ENCODE results near the gene MELTF. TPM values are rescaled to one million over a fixed set of nuclear protein-coding genes. Genes with fewer than 3 reads are reported as not detected.

The MELTF gene
- total RNA-seq, 5 donors from 2014 or later (not counting 1 experiment from before 2014, with no cell fraction given) = 1.2 to 2.6 (median 1.6) TPM

DNA sequence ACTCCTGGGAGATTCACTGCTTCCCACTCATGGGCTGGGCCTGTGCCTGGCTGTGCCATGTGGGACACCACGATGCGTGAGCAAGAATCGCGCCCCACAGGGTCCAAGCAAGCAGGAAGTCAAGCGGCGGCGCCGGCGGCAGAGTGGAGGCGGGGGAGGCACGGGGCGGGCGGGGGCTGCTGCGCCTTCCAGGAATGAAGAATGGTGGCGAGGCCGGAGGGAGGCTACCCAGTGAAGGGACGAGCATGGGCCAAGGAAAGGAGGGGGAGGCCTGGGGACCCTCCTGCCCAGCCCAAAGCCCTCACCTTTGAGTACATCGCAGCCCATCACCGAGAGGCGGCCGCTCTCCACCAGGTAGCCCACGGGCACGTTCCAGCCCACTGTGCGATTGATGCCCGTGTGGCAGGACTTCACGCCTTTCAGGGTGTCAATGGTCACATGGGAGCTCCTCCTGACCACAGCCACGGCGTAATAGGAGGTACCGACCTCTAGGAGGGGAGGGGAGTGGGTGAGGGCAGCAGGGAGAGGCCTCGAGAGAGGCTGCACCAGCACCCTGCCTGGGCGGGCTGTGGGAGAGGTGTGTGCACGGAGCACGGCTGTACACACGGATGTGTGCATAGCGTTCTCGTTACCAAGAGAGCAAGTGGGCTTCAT lies 5.5 kb downstream of the MELTF start:
- Mint-ChIP-seq H3K27ac (no peak overlapping the region), H3K4me1 (peaks cover 8 to 18% (median 15%) of the 10 kb centered on the region in 3 donors), H3K27me3 (peaks cover 4 to 6% of the 10 kb centered on the region in 2 donors), H3K4me3 (peak overlapping the region in 2 of 3 donors; percentile 26 to 37), H3K9me3 (no peaks in the 10 kb centered on the region), H3K36me3 (no peaks in the 10 kb centered on the region)
- Histone ChIP-seq H3K27ac (ENCODE audit: low read length) (no peak overlapping the region), H3K9me3 (no peaks in the 10 kb centered on the region), H3K4me3 (ENCODE audit: control insufficient read depth in 1 of 2, extremely low read depth in 1 of 2, low read length in 1 of 2) (peak overlapping the region in 1 of 2 donors; percentile 42), H3K4me1 (ENCODE audit: control insufficient read depth in 1 of 2, extremely low read depth in 1 of 2, insufficient read depth in 2 of 2, low read length in 2 of 2) (peaks cover 3 to 28% of the 10 kb centered on the region in 2 experiments), H3K36me3 (ENCODE audit: control insufficient read depth in 2 of 2, extremely low read depth in 1 of 2, insufficient read depth in 1 of 2, low read length in 1 of 2) (no peaks in the 10 kb centered on the region), H3K27me3 (replicated peaks in 1 of 2; ENCODE audit: control insufficient read depth in 2 of 2, extremely low read depth in 1 of 2, insufficient read depth in 2 of 2, low read length in 1 of 2) (peaks cover 0 to 41% of the 10 kb centered on the region in 2 experiments)
- POLR2A ChIA-PET = no interaction called here
- CTCF ChIA-PET = no interaction called here
- ATAC-seq (replicated peaks in 1 of 4) = peak in 1 of 4 experiments; percentile 14
- no peak for DNase-seq
- WGBS (ENCODE audit: insufficient coverage) = 91% methylated on average over 18 of the region's 36 CpGs

GRCh38 chr3:197023241-197023997 lies 6.2 kb downstream of the MELTF start:
- ChIA-PET POLR2A (interaction anchor here in 1 of 2 donors (0.6 kb wide), 1 partner anchor 11 kb away, joined by 6 read pairs; no protein-coding TSS in a partner anchor), CTCF (no interaction called here)
- Histone ChIP-seq H3K9me3 (no peaks in the 10 kb centered on the region), H3K4me1 (ENCODE audit: control insufficient read depth in 1 of 2, extremely low read depth in 1 of 2, insufficient read depth in 2 of 2, low read length in 2 of 2) (peaks cover 3 to 21% of the 10 kb centered on the region in 2 experiments), H3K27me3 (replicated peaks in 1 of 2; ENCODE audit: control insufficient read depth in 2 of 2, extremely low read depth in 1 of 2, insufficient read depth in 2 of 2, low read length in 1 of 2) (peaks cover 0 to 39% of the 10 kb centered on the region in 2 experiments), H3K27ac (ENCODE audit: low read length) (no peak overlapping the region), H3K4me3 (ENCODE audit: control insufficient read depth in 1 of 2, extremely low read depth in 1 of 2, low read length in 1 of 2) (peak overlapping the region in 1 of 2 donors; percentile 42), H3K36me3 (ENCODE audit: control insufficient read depth in 2 of 2, extremely low read depth in 1 of 2, insufficient read depth in 1 of 2, low read length in 1 of 2) (no peaks in the 10 kb centered on the region)
- H3K27ac Mint-ChIP-seq = no peak overlapping the region
- peaks cover 8 to 16% (median 12%) of the 10 kb centered on the region in 3 donors for H3K4me1 Mint-ChIP-seq
- DNase-seq (peak in 1 of 35 experiments; percentile 22), ATAC-seq (replicated peaks in 1 of 4) (peak in 2 of 4 experiments; percentile 40 to 46)
- WGBS (ENCODE audit: insufficient coverage) = 60% methylated on average over 14 of the region's 27 CpGs
- H3K9me3 Mint-ChIP-seq = no peaks in the 10 kb centered on the region
- peak overlapping the region in 2 of 3 donors; percentile 26 to 37 for H3K4me3 Mint-ChIP-seq
- H3K36me3 Mint-ChIP-seq = no peaks in the 10 kb centered on the region
- H3K27me3 Mint-ChIP-seq = peaks cover 4 to 6% of the 10 kb centered on the region in 2 donors

DNA sequence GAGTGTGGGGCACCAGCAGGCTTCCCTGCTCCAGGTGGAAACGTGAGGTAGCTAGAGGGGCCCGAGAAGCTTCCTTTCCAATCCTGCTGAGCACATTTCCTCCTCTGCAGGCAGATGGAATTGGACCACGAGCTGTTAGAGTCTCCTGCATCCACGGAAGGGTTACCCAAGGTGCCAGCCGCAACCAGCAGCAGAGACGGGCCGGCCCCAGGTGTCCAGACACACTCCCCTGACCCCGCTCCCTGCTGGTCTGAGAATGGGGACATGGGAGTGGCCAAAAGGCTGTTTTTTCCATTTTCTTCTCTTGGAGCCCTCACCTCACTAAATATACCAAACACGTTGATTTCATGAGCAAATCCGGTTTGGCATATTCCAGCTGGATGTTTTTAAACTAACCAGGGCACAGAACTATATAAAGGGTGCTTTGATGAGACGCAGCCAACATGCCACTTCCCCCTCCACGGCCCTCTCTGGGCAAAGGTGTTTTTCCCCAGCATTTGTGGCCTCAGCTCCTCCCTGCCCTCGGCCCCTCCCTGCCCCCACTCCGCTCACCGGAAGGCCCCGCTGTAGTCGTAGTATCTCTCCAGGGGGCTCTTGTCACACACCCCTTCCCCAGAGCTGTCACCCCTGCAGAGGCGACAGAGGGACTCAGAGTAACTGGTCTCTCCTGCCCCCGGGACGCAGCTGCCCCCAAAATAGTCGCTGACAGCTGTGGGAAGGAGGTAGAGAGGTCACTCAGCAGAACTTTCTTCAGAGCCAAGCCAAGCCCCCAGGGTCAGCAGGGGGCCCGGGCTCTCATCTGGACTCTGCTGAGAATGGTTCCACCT lies 7.0 kb downstream of the MELTF start:
- CTCF ChIA-PET = no interaction called here
- no peak overlapping the region for H3K27ac Mint-ChIP-seq
- 35% methylated on average over 10 of the region's 22 CpGs for WGBS (ENCODE audit: insufficient coverage)
- H3K4me1 ChIP-seq (ENCODE audit: control insufficient read depth in 1 of 2, extremely low read depth in 1 of 2, insufficient read depth in 2 of 2, low read length in 2 of 2) = peaks cover 3 to 20% of the 10 kb centered on the region in 2 experiments
- ATAC-seq (replicated peaks in 1 of 4) (peak in 1 of 4 experiments; percentile 18), DNase-seq (peak in 1 of 35 experiments; percentile 22)
- H3K36me3 Mint-ChIP-seq = no peaks in the 10 kb centered on the region
- H3K9me3 Mint-ChIP-seq = no peaks in the 10 kb centered on the region
- H3K4me1 Mint-ChIP-seq = peaks cover 8 to 16% (median 10%) of the 10 kb centered on the region in 3 donors
- H3K27ac ChIP-seq (ENCODE audit: low read length) = no peak overlapping the region
- peaks cover 0 to 35% of the 10 kb centered on the region in 2 experiments for H3K27me3 ChIP-seq (replicated peaks in 1 of 2; ENCODE audit: control insufficient read depth in 2 of 2, extremely low read depth in 1 of 2, insufficient read depth in 2 of 2, low read length in 1 of 2)
- POLR2A ChIA-PET = interaction anchor here in 1 of 2 donors (0.6 kb wide), 1 partner anchor 12 kb away, joined by 6 read pairs; no protein-coding TSS in a partner anchor
- no peaks in the 10 kb centered on the region for H3K9me3 ChIP-seq
- H3K27me3 Mint-ChIP-seq = peaks cover 4 to 6% of the 10 kb centered on the region in 2 donors
- H3K4me3 ChIP-seq (ENCODE audit: control insufficient read depth in 1 of 2, extremely low read depth in 1 of 2, low read length in 1 of 2) = no peak overlapping the region
- peak overlapping the region in 1 of 3 donors; percentile 26 for H3K4me3 Mint-ChIP-seq
- H3K36me3 ChIP-seq (ENCODE audit: control insufficient read depth in 2 of 2, extremely low read depth in 1 of 2, insufficient read depth in 1 of 2, low read length in 1 of 2) = no peaks in the 10 kb centered on the region

- Mint-ChIP-seq H3K27me3 (peaks cover 4 to 6% of the 10 kb centered on the region in 2 donors), H3K27ac (no peak overlapping the region), H3K9me3 (no peaks in the 10 kb centered on the region), H3K4me1 (peaks cover 8 to 16% (median 10%) of the 10 kb centered on the region in 3 donors), H3K4me3 (no peak overlapping the region), H3K36me3 (no peaks in the 10 kb centered on the region)
- Histone ChIP-seq H3K9me3 (no peaks in the 10 kb centered on the region), H3K27ac (ENCODE audit: low read length) (no peak overlapping the region), H3K36me3 (ENCODE audit: control insufficient read depth in 2 of 2, extremely low read depth in 1 of 2, insufficient read depth in 1 of 2, low read length in 1 of 2) (no peaks in the 10 kb centered on the region), H3K4me1 (ENCODE audit: control insufficient read depth in 1 of 2, extremely low read depth in 1 of 2, insufficient read depth in 2 of 2, low read length in 2 of 2) (peaks cover 3 to 20% of the 10 kb centered on the region in 2 experiments), H3K27me3 (replicated peaks in 1 of 2; ENCODE audit: control insufficient read depth in 2 of 2, extremely low read depth in 1 of 2, insufficient read depth in 2 of 2, low read length in 1 of 2) (peaks cover 0 to 34% of the 10 kb centered on the region in 2 experiments), H3K4me3 (ENCODE audit: control insufficient read depth in 1 of 2, extremely low read depth in 1 of 2, low read length in 1 of 2) (no peak overlapping the region)
- ChIA-PET POLR2A (no interaction called here), CTCF (no interaction called here)
- ATAC-seq (replicated peaks in 1 of 4) (no peak), DNase-seq (peak in 1 of 35 experiments; percentile 21)
- 91% methylated on average over 13 of the region's 15 CpGs for whole genome bisulfite sequencing (ENCODE audit: insufficient coverage)
Observed at GRCh38 chr3:197021729-197022404, 7.8 kb downstream of the MELTF start.

DNA sequence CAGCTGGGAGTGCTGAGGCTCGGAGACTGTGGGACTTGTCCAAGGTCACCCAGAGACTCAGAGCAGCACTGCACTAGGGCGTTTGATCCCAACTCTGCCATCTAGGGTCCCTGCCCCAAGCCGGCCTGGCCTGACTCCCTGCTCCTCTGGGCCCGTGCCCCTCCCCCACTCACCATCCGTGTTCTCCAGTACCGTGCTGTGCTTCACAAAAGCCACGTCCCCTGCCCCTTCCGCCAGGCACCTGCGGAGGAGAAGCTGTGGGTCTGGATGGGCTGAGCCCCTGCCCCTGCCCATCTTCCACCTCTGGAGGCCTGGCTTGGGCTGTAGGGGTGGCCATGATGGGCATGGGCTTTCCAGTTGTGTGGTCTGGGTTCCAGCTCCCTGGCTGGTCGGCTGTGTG lies 8.4 kb downstream of the MELTF start:
- Mint-ChIP-seq H3K36me3 (no peaks in the 10 kb centered on the region), H3K27me3 (peaks cover 4 to 6% of the 10 kb centered on the region in 2 donors), H3K9me3 (no peaks in the 10 kb centered on the region), H3K4me1 (peaks cover 8 to 16% (median 10%) of the 10 kb centered on the region in 3 donors), H3K27ac (no peak overlapping the region), H3K4me3 (no peak overlapping the region)
- DNase-seq (peak in 1 of 35 experiments; percentile 20), ATAC-seq (replicated peaks in 1 of 4) (no peak)
- Histone ChIP-seq H3K9me3 (no peaks in the 10 kb centered on the region), H3K4me1 (ENCODE audit: control insufficient read depth in 1 of 2, extremely low read depth in 1 of 2, insufficient read depth in 2 of 2, low read length in 2 of 2) (peaks cover 3 to 20% of the 10 kb centered on the region in 2 experiments), H3K27ac (ENCODE audit: low read length) (no peak overlapping the region), H3K27me3 (replicated peaks in 1 of 2; ENCODE audit: control insufficient read depth in 2 of 2, extremely low read depth in 1 of 2, insufficient read depth in 2 of 2, low read length in 1 of 2) (peaks cover 0 to 33% of the 10 kb centered on the region in 2 experiments), H3K4me3 (ENCODE audit: control insufficient read depth in 1 of 2, extremely low read depth in 1 of 2, low read length in 1 of 2) (no peak overlapping the region), H3K36me3 (ENCODE audit: control insufficient read depth in 2 of 2, extremely low read depth in 1 of 2, insufficient read depth in 1 of 2, low read length in 1 of 2) (no peaks in the 10 kb centered on the region)
- 82% methylated on average over 7 of the region's 10 CpGs for WGBS (ENCODE audit: insufficient coverage)
- POLR2A ChIA-PET = no interaction called here
- CTCF ChIA-PET = interaction anchor here in 1 of 2 donors (1.0 kb wide), 1 partner anchor 8 kb away, joined by 3 read pairs; the partner anchor contains the start of gene MELTF
